Subcutaneous abdominal adipose tissue (tissue), 5 donors: ENCODE data around the gene CDA.
"Not testable (repeated sequence)": the region's sequence is repeated elsewhere in the genome, so short reads cannot be mapped to it uniquely, and the experiment has no call there.

Experiments
- H3K27ac ChIP-seq: one replicate; pipeline ENCODE4 v1.7.0; 2013; ENCODE audit warnings: low read depth, mild to moderate bottlenecking, inconsistent platforms, low read length, moderate library complexity
- H3K27me3 ChIP-seq, 5 donors: one replicate each; pipeline ENCODE4 v1.7.0; 2013; ENCODE audit warnings: low read length in 5 of 5, inconsistent platforms in 1 of 5; ENCODE audit not compliant: control insufficient read depth in 5 of 5, insufficient read depth in 4 of 5
- H3K36me3 ChIP-seq, 5 donors: one replicate each; pipeline ENCODE4 v1.7.0; 2013; ENCODE audit warnings: low read length in 5 of 5; ENCODE audit not compliant: control insufficient read depth in 5 of 5, insufficient read depth in 5 of 5
- H3K4me1 ChIP-seq, 5 donors: one replicate each; pipeline ENCODE4 v1.7.0; 2013; ENCODE audit warnings: low read length in 5 of 5, mild to moderate bottlenecking in 3 of 5, moderate library complexity in 1 of 5; ENCODE audit not compliant: control insufficient read depth in 5 of 5, insufficient read depth in 5 of 5
- H3K4me3 ChIP-seq, 5 donors: one replicate each; pipeline ENCODE4 v1.7.0; 2013; ENCODE audit warnings: low read length in 5 of 5, low read depth in 1 of 5
- H3K9ac ChIP-seq, 5 donors: one replicate each; pipeline ENCODE4 v1.7.0; 2013; ENCODE audit warnings: low read length in 5 of 5, mild to moderate bottlenecking in 4 of 5, moderate library complexity in 3 of 5
- H3K9me3 ChIP-seq, 5 donors: one replicate each; pipeline ENCODE4 v1.7.0; 2013; ENCODE audit warnings: low read length in 5 of 5; ENCODE audit not compliant: control insufficient read depth in 5 of 5
- donor health status: healthy.
- donor health status: healthy.
- donor health status: healthy.
- donor health status: healthy.
- donor health status: healthy.

Gene CDA

DNA sequence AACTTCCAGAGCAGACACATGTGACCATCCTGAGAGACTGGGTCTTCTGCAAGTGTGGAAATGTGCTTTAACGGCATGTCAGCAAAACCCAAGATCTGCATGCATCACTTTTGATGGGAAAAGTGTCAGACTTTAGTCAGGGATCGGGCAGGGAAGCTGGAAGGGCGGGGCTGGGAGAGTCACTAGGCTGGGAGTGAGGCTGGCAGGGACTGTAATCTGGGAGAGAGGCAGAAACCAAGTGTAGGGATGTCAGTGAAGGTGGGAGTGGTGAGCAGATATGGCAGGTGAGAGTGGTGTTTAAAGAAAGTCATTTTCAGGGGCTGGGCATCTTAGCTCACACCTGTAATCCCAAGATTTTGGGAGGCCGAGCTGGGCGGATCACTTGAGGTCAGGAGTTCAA is 11.3 kb downstream of the CDA start:
- Histone ChIP-seq H3K27ac (no peak overlapping the region), H3K4me1 (peaks cover 0 to 11% (median 7%) of the 10 kb centered on the region in 5 donors), H3K9ac (no peak overlapping the region), H3K27me3 (peaks cover 0 to 2% (median 0%) of the 10 kb centered on the region in 5 donors), H3K4me3 (no peak overlapping the region), H3K9me3 (no peaks in the 10 kb centered on the region), H3K36me3 (no peaks in the 10 kb centered on the region)

GRCh38 chr1:20601129-20601825 is 12.4 kb downstream of the CDA start:
- Histone ChIP-seq H3K4me3 (no peak overlapping the region), H3K36me3 (no peaks in the 10 kb centered on the region), H3K9ac (no peak overlapping the region), H3K4me1 (peaks cover 0 to 11% (median 7%) of the 10 kb centered on the region in 5 donors), H3K27ac (no peak overlapping the region), H3K9me3 (no peaks in the 10 kb centered on the region), H3K27me3 (peaks cover 0 to 2% (median 0%) of the 10 kb centered on the region in 5 donors)

- Histone ChIP-seq H3K4me3 (no peak overlapping the region), H3K27me3 (peaks cover 0 to 2% (median 0%) of the 10 kb centered on the region in 5 donors), H3K27ac (no peak overlapping the region), H3K4me1 (peaks cover 0 to 3% (median 2%) of the 10 kb centered on the region in 5 donors), H3K9me3 (no peaks in the 10 kb centered on the region), H3K9ac (no peak overlapping the region), H3K36me3 (no peaks in the 10 kb centered on the region)
These were observed 14.1 kb downstream of the CDA start for GRCh38 chr1:20602851-20603450.

GRCh38 chr1:20603504-20604464 is 14.9 kb downstream of the CDA start:
- Histone ChIP-seq H3K36me3 (no peaks in the 10 kb centered on the region), H3K27ac (no peak overlapping the region), H3K4me1 (no peaks in the 10 kb centered on the region), H3K9me3 (no peaks in the 10 kb centered on the region), H3K9ac (no peak overlapping the region), H3K4me3 (no peak overlapping the region), H3K27me3 (peaks cover 0 to 2% (median 0%) of the 10 kb centered on the region in 5 donors)

DNA sequence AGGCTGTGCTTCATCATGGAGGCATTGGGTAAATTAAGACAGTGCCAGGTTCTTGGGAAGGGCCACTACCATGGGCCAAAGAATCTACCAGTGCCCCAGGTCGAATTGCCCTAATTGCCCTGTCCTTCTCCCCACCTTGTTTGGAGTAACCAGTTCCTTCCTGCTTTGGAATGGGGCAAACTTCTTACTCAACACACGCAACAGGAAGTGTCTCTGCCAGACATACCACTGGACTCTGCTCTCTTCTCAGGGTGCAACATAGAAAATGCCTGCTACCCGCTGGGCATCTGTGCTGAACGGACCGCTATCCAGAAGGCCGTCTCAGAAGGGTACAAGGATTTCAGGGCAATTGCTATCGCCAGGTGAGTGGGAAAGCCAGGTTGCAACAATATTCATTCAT is 15.8 kb downstream of the CDA start:
- Histone ChIP-seq H3K36me3 (no peaks in the 10 kb centered on the region), H3K4me1 (no peaks in the 10 kb centered on the region), H3K27me3 (peaks cover 0 to 2% (median 0%) of the 10 kb centered on the region in 5 donors), H3K4me3 (no peak overlapping the region), H3K27ac (no peak overlapping the region), H3K9me3 (no peaks in the 10 kb centered on the region), H3K9ac (no peak overlapping the region)

DNA sequence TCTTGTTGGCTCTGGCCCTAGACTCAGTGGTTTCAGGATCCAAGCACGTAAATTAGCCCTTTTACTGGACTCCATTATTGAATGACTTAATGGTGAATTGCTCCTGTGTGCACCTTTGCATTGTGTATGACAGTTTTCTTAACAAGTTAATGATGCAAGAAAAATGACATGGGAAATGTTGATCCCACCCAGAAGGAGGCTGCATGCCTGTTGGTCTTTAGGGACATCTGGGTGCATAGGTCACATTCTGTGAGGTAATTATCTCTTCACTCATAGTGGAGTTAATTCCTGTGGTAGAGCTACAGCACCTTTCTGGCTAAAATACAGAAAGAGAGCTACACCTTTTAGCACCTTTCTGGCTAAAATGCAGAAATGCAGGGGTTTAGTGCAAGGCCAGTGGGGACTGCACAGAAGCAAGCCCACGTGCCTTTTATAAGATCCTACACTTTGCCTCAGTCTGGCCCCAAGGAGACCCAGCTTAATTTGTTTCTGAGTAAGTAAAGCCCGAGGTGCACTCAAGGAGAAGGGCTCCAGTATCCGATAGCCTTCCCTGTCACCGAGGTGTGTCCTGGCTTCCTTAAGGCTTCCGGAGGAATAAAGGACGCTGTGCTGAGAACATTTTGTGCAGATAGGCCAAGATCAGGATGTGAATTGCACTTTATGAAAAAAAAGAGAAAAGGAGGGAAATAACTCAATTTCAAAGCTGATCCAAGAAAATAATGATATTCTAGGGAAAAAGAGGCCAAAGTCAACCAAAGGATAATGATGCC is 18.1 kb downstream of the CDA start:
- H3K9ac ChIP-seq, H3K27ac ChIP-seq, H3K36me3 ChIP-seq, H3K9me3 ChIP-seq, H3K4me3 ChIP-seq, H3K27me3 ChIP-seq, H3K4me1 ChIP-seq: not testable (repeated sequence)

- H3K4me3 ChIP-seq: no peak overlapping the region
- no peak overlapping the region for H3K9ac ChIP-seq
- no peak overlapping the region for H3K27ac ChIP-seq
- no peaks in the 10 kb centered on the region for H3K9me3 ChIP-seq
- peaks cover 0 to 5% (median 3%) of the 10 kb centered on the region in 5 donors for H3K4me1 ChIP-seq
- H3K27me3 ChIP-seq: peaks cover 0 to 2% (median 0%) of the 10 kb centered on the region in 5 donors
- H3K36me3 ChIP-seq: no peaks in the 10 kb centered on the region
These were observed 20.6 kb downstream of the CDA start for GRCh38 chr1:20609541-20609940.

- H3K27ac ChIP-seq: no peak overlapping the region
- no peak overlapping the region for H3K4me3 ChIP-seq
- no peaks in the 10 kb centered on the region for H3K9me3 ChIP-seq
- no peak overlapping the region for H3K9ac ChIP-seq
- H3K27me3 ChIP-seq: peaks cover 0 to 4% (median 0%) of the 10 kb centered on the region in 5 donors
- no peaks in the 10 kb centered on the region for H3K36me3 ChIP-seq
- H3K4me1 ChIP-seq: peaks cover 0 to 5% (median 3%) of the 10 kb centered on the region in 5 donors
These were observed 22.1 kb downstream of the CDA start for GRCh38 chr1:20610970-20611369.

- Histone ChIP-seq H3K36me3 (no peaks in the 10 kb centered on the region), H3K9ac (no peak overlapping the region), H3K27ac (no peak overlapping the region), H3K4me3 (no peak overlapping the region), H3K4me1 (peaks cover 3 to 9% (median 5%) of the 10 kb centered on the region in 5 donors), H3K9me3 (no peaks in the 10 kb centered on the region), H3K27me3 (peaks cover 0 to 4% (median 0%) of the 10 kb centered on the region in 5 donors)
These were observed 22.8 kb downstream of the CDA start for GRCh38 chr1:20611652-20612051.
